Esophagus squamous epithelium (tissue), 4 donors: Measurements from ENCODE around the gene RHOBTB1.
"Not testable (repeated sequence)": the region's sequence is repeated elsewhere in the genome, so short reads cannot be mapped to it uniquely, and the experiment has no call there.

Experiments used
- CTCF ChIP-seq, 6 experiments: fragments of 450-650 bp in 4 of 6; fragments of 200-600 bp in 2 of 6; sonication (generic) in 2 of 6; IDR thresholded peaks; one replicate each; pipeline ENCODE4 v1.5.1; 2016 to 2019; ENCODE audit warnings: antibody characterized with exemption in 6 of 6, mild to moderate bottlenecking in 4 of 6, moderate library complexity in 4 of 6
- POLR2A ChIP-seq, 4 donors: fragments of 450-650 bp; IDR thresholded peaks; one replicate each; pipeline ENCODE4 v1.6.1; 2017; ENCODE audit warnings: antibody characterized with exemption in 4 of 4, mild to moderate bottlenecking in 4 of 4, moderate library complexity in 3 of 4

- TF ChIP-seq POLR2A, CTCF (IDR thresholded peaks at IDR 0.05): not testable (repeated sequence)
Observed at GRCh38 chr10:60841227-60841626, 102.8 kb downstream of the RHOBTB1 start.
